ENCODE results near the gene CFAP221. TPM values are rescaled to one million over a fixed set of nuclear protein-coding genes. Genes with fewer than 3 reads are reported as not detected.
"Not testable (repeated sequence)": the region's sequence is repeated elsewhere in the genome, so short reads cannot be mapped to it uniquely, and the experiment has no call there.

Gene CFAP221
- total RNA-seq, 1 donor from 2014 or later = 20.7 TPM

GRCh38 chr2:119586085-119586484, 41.8 kb downstream of the CFAP221 start:
- DNase-seq (ENCODE audit: low spot score) = no peak

- peak; percentile 64 for DNase-seq (ENCODE audit: low spot score)
Measured at GRCh38 chr2:119590873-119591272, 46.6 kb downstream of the CFAP221 start.

- DNase-seq (ENCODE audit: low spot score) = no peak
Measured at GRCh38 chr2:119591523-119591922, 47.3 kb downstream of the CFAP221 start.

- DNase-seq (ENCODE audit: low spot score) = no peak
Measured at GRCh38 chr2:119592436-119592835, 48.2 kb downstream of the CFAP221 start.

- DNase-seq (ENCODE audit: low spot score) = no peak
Measured at GRCh38 chr2:119596638-119597037, 52.4 kb downstream of the CFAP221 start.

GRCh38 chr2:119598596-119599263, 54.5 kb downstream of the CFAP221 start:
- DNase-seq (ENCODE audit: low spot score) = peak; percentile 13

GRCh38 chr2:119599384-119599783, 55.1 kb downstream of the CFAP221 start:
- DNase-seq (ENCODE audit: low spot score) = no peak

- DNase-seq (ENCODE audit: low spot score) = no peak
Measured at GRCh38 chr2:119605096-119605495, 60.8 kb downstream of the CFAP221 start.

- DNase-seq (ENCODE audit: low spot score) = no peak
Measured at GRCh38 chr2:119606674-119607073, 62.4 kb downstream of the CFAP221 start.

- DNase-seq (ENCODE audit: low spot score) = no peak
Measured at GRCh38 chr2:119608553-119608952, 64.3 kb downstream of the CFAP221 start.

GRCh38 chr2:119609337-119609736, 65.1 kb downstream of the CFAP221 start:
- no peak for DNase-seq (ENCODE audit: low spot score)

GRCh38 chr2:119614140-119614539, 69.9 kb downstream of the CFAP221 start:
- DNase-seq (ENCODE audit: low spot score) = not testable (repeated sequence)

- no peak for DNase-seq (ENCODE audit: low spot score)
Measured at GRCh38 chr2:119616421-119616820, 72.2 kb downstream of the CFAP221 start.

GRCh38 chr2:119617455-119617854, 73.2 kb downstream of the CFAP221 start:
- no peak for DNase-seq (ENCODE audit: low spot score)

GRCh38 chr2:119618725-119619124, 74.5 kb downstream of the CFAP221 start:
- DNase-seq (ENCODE audit: low spot score) = not testable (repeated sequence)

- DNase-seq (ENCODE audit: low spot score) = no peak
Measured at GRCh38 chr2:119625226-119625625, 81.0 kb downstream of the CFAP221 start.

- no peak for DNase-seq (ENCODE audit: low spot score)
Measured at GRCh38 chr2:119629323-119629825, 85.1 kb downstream of the CFAP221 start.

GRCh38 chr2:119630121-119630520, 85.9 kb downstream of the CFAP221 start:
- DNase-seq (ENCODE audit: low spot score) = no peak

- no peak for DNase-seq (ENCODE audit: low spot score)
Measured at GRCh38 chr2:119637371-119637770, 93.1 kb downstream of the CFAP221 start.

- no peak for DNase-seq (ENCODE audit: low spot score)
Measured at GRCh38 chr2:119638246-119638645, 94.0 kb downstream of the CFAP221 start.

GRCh38 chr2:119638685-119639554, 94.7 kb downstream of the CFAP221 start:
- peak; percentile 7 for DNase-seq (ENCODE audit: low spot score)

GRCh38 chr2:119641562-119642258, 97.5 kb downstream of the CFAP221 start:
- DNase-seq (ENCODE audit: low spot score) = peak; percentile 85

Measured in umbilical cord (tissue), 2 donors.